Breast epithelium (tissue), 4 donors: ENCODE measurements around the gene BCAS1. TPM values are rescaled to one million over a fixed set of nuclear protein-coding genes. Genes with fewer than 3 reads are reported as not detected.

Experiments used
- DNase-seq, 2 donors: peaks; one replicate each; pipeline ENCODE4 v3.0.0-alpha.2; 2019; ENCODE audit warnings: low spot score in 2 of 2
- H3K27ac ChIP-seq, 2 donors: fragments of 200-600 bp; sonication (generic) in 1 of 2; one replicate each; pipeline ENCODE4 v1.5.1; 2016 to 2019; ENCODE audit warnings: mild to moderate bottlenecking in 1 of 2
- H3K27me3 ChIP-seq, 2 donors: fragments of 200-600 bp; sonication (generic) in 1 of 2; one replicate each; pipeline versions ENCODE4 v1.5.1 to v1.6.0; 2017 to 2019; ENCODE audit warnings: control low read depth in 1 of 2, mild to moderate bottlenecking in 1 of 2
- H3K36me3 ChIP-seq: fragments of 200-600 bp; one replicate; pipeline ENCODE4 v1.5.1; 2019
- H3K4me1 ChIP-seq, 2 donors: fragments of 200-600 bp; sonication (generic); one replicate each; pipeline ENCODE4 v1.5.1; 2016 to 2019; ENCODE audit warnings: control low read depth in 1 of 2
- H3K4me3 ChIP-seq, 3 donors: fragments of 200-600 bp; sonication (generic); 1 replicate in 2 of 3; 2 replicates in 1 of 3; pipeline ENCODE4 v1.5.1; 2016 to 2019; ENCODE audit warnings: mild to moderate bottlenecking in 3 of 3, moderate library complexity in 2 of 3
- H3K9me3 ChIP-seq, 2 donors: fragments of 200-600 bp; sonication (generic) in 1 of 2; one replicate each; pipeline ENCODE4 v1.5.1; 2016 to 2019; ENCODE audit warnings: control low read depth in 1 of 2
- CTCF ChIP-seq, 3 donors: fragments of 450-650 bp; IDR thresholded peaks; one replicate each; pipeline ENCODE4 v1.5.1; 2016 to 2017; ENCODE audit warnings: antibody characterized with exemption in 3 of 3, mild to moderate bottlenecking in 3 of 3, moderate library complexity in 3 of 3
- POLR2A ChIP-seq: fragments of 450-650 bp; IDR thresholded peaks from one replicate; pipeline ENCODE4 v1.6.1; 2016; ENCODE audit warnings: antibody characterized with exemption, mild to moderate bottlenecking, moderate library complexity
- POLR2AphosphoS5 ChIP-seq, 3 donors: sonication (generic); formaldehyde crosslinking; IDR thresholded peaks; one replicate each; pipeline ENCODE4 v1.6.1; 2017; ENCODE audit warnings: antibody characterized with exemption in 3 of 3
- intact Hi-C: fragments of 100-400 bp; cut with DNase I; formaldehyde crosslinking; loops from one replicate; pipeline ENCODE4 v1.15.1; 2023; ENCODE audit warnings: low total_unique reads
- total RNA-seq, 3 donors: library from RNA; depleted of rRNA; stranded (reverse); fragments of >200 nt; gene quantifications; one replicate each; pipeline ENCODE4 v1.1.0, GENCODE V29; 2016

Gene BCAS1
- total RNA-seq, 3 donors from 2014 or later: 0.98 to 3.1 TPM; not detected in 1

- Histone ChIP-seq H3K9me3 (no peaks in the 10 kb centered on the region), H3K27me3 (no peaks in the 10 kb centered on the region), H3K4me1 (no peaks in the 10 kb centered on the region), H3K27ac (no peak overlapping the region), H3K36me3 (no peaks in the 10 kb centered on the region), H3K4me3 (no peak overlapping the region)
- no peak for DNase-seq
- no peak for TF ChIP-seq POLR2A
- no peak for TF ChIP-seq CTCF (IDR thresholded peaks at IDR 0.05)
- TF ChIP-seq POLR2AphosphoS5 (IDR thresholded peaks at IDR 0.05): no peak
- intact Hi-C loops: no loop called here
Observed at GRCh38 chr20:54061101-54061881, 9.1 kb downstream of the BCAS1 start.

DNA sequence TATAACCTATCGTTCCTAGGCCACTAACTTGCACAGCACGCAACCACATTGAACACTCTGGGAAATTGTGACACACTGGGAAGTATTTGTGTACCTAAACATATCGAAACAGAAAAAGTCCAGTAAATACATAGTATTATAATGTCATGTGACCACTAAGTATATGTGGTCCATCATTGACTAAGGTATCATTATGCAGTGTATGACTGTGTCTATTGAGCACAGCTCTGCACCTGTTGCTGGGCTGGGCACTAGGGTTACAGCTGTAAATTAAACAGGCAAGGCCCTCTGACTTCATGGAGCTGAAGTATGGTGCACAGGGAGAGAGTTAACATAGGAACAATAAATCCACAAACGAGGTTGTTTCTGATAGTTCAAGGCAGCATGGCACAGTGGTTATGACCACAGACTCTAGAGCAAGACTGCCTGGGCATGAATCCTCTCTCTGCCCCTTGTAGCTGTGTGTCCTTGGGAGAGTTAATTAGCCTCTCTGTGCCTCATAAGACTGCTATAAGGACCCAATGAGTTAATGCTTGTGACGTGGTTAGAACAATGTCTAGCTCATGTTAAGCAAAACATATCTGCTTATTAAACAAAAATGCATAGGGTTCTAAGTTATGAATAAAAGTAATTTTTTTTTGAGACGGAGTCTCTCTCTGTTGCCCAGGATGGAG lies 10.6 kb downstream of the BCAS1 start:
- no peaks in the 10 kb centered on the region for H3K4me1 ChIP-seq
- intact Hi-C loops: no loop called here
- H3K27ac ChIP-seq: no peak overlapping the region
- no peaks in the 10 kb centered on the region for H3K27me3 ChIP-seq
- no peak overlapping the region for H3K4me3 ChIP-seq
- no peaks in the 10 kb centered on the region for H3K9me3 ChIP-seq
- TF ChIP-seq POLR2A: no peak
- no peak for TF ChIP-seq POLR2AphosphoS5 (IDR thresholded peaks at IDR 0.05)
- no peaks in the 10 kb centered on the region for H3K36me3 ChIP-seq
- no peak for DNase-seq

DNA sequence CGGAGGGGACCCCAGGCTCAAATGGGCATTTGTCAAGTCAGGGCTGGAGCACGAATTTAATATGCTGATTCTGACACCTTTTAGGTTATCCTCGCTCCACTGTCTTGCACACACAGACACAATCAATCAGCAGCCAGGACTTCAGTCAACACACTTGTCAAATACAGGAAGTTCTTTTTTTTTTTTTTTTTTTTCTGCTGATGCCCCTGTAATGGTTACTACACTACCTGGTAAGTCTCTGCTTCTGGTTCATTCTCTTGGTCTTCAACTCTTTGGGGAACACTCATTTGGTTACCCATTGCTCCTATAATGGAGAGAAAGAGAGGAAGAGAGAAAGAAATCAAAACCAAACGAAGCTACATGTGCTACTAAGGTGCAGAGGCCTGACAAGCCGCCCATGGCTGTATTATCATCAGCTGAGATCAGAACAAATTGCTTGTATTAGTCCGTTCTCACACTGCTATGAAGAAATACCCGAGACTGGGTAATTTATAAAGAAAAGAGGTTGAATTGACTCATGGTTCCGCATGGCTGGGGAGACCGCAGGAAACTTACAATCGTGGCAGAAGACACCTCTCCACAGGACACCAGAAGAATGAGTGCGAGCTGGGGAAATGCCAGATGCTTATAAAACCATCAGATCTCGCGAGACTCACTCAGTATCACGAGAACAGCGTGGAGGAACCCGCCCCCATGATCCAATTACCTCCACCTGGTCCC lies 11.8 kb downstream of the BCAS1 start:
- H3K4me3 ChIP-seq: no peak overlapping the region
- intact Hi-C loops: no loop called here
- no peak for DNase-seq
- no peak overlapping the region for H3K27ac ChIP-seq
- H3K36me3 ChIP-seq: no peaks in the 10 kb centered on the region
- no peaks in the 10 kb centered on the region for H3K9me3 ChIP-seq
- TF ChIP-seq CTCF (IDR thresholded peaks at IDR 0.05) (no peak), POLR2A (no peak), POLR2AphosphoS5 (IDR thresholded peaks at IDR 0.05) (no peak)
- H3K27me3 ChIP-seq: no peaks in the 10 kb centered on the region
- no peaks in the 10 kb centered on the region for H3K4me1 ChIP-seq

- no peaks in the 10 kb centered on the region for H3K36me3 ChIP-seq
- no peaks in the 10 kb centered on the region for H3K27me3 ChIP-seq
- DNase-seq: no peak
- no peaks in the 10 kb centered on the region for H3K4me1 ChIP-seq
- H3K4me3 ChIP-seq: no peak overlapping the region
- H3K27ac ChIP-seq: no peak overlapping the region
- no peak for TF ChIP-seq CTCF (IDR thresholded peaks at IDR 0.05)
- no peak for TF ChIP-seq POLR2AphosphoS5 (IDR thresholded peaks at IDR 0.05)
- intact Hi-C loops: no loop called here
- no peaks in the 10 kb centered on the region for H3K9me3 ChIP-seq
Observed at GRCh38 chr20:54056762-54057639, 13.4 kb downstream of the BCAS1 start.

DNA sequence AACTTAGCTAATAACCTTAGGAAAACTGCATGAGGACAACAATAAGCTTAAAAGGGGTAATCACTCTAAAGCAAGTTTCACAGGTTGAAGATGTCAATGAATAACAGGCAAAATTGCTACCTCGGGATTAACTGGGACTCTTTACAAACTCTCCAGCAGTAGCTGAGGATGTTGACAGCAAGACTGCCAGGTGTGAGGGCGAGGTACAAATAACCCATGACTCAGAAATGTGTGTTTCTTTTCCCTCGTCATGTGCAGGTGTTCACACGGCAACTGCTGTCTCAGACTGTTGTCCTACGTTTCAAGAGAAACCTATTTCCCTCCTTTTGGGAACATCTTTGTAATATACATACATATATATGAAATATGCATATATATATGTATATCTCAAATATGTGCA lies 15.9 kb downstream of the BCAS1 start:
- no peak for DNase-seq
- Histone ChIP-seq H3K27ac (no peak overlapping the region), H3K27me3 (no peaks in the 10 kb centered on the region), H3K9me3 (no peaks in the 10 kb centered on the region), H3K36me3 (no peaks in the 10 kb centered on the region), H3K4me1 (no peaks in the 10 kb centered on the region), H3K4me3 (no peak overlapping the region)
- TF ChIP-seq POLR2A (no peak), POLR2AphosphoS5 (IDR thresholded peaks at IDR 0.05) (no peak), CTCF (IDR thresholded peaks at IDR 0.05) (no peak)
- intact Hi-C loops: no loop called here
